HG03060 (cell line): ENCODE results near the gene ABCB4.
A peak's percentile ranks its signal among the peaks of the same experiment; 100 is the strongest.
"Not testable (repeated sequence)": the region's sequence is repeated elsewhere in the genome, so short reads cannot be mapped to it uniquely, and the experiment has no call there.

Source experiments
- ATAC-seq: cut with Tn5 transposase; IDR thresholded peaks from one replicate; pipeline ENCODE4 v1.9.1; 2021; ENCODE audit warnings: low read depth, moderate number of reproducible peaks; ENCODE audit not compliant: unreplicated experiment

ABCB4 gene

GRCh38 chr7:87479951-87480350 is 4.5 kb upstream of the ABCB4 start:
- ATAC-seq, result no peak

- no peak for ATAC-seq
Measured at GRCh38 chr7:87476179-87476557, 688 bp upstream of the ABCB4 start.

DNA sequence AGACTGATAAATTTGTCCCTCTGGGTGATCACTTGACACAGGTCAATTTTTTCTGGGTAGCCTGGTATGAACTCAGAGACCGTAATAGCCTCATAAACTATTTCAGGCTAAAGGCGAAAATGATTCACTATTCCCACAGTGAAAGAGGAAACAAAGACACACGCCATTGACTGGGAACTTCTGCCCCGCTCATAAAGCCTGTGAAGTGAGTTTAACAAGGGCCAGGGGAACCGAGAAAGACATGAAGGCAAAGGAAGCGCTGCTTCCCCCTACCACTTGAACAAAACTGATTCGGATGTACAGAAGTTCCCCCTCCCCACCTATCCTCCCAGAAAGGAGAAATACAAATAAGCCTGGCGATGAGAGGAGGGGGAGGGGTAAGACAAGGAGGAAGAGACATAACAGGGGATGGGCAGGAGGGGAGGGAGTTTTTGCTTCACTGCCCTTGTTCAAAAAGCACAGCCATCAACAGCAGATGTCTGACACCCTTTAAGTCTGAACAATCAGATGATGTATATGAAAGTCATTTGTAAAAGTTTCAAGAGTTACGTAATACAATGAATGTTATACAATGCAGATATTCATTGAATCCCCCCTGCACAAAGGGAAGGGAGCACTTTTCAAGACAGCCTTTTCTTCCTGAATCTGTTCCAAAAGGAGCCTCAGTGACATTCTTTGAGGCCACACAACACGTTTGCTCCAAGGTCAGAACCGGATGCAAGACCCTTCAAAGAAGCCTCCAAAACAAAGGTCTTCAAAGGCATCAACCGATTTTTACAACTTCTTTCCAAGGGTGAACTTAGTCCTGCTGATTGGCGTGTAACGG is 734 bp downstream of the ABCB4 start:
- ATAC-seq, result peak; percentile 83

GRCh38 chr7:87473986-87474385 is 1.5 kb downstream of the ABCB4 start:
- ATAC-seq, result peak; percentile 6

DNA sequence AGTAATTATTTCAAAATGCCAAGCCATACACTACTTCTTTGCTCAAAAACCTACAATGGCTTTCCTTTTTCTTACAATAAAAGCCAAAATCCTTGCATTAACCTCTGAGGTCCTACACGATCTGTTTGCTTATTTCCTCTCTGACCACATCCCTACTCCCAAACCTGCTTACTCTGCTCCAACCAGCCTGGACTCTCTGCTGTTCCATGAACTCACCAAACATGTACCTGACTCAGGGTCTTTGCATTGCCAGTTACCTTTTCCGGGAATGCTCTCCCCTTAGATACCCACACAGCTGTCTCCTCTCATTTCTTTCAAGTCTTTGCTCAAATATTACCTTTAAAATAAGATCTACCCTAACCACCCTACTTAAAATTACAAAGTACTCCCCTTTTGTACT is 2.3 kb downstream of the ABCB4 start:
- ATAC-seq, result no peak

DNA sequence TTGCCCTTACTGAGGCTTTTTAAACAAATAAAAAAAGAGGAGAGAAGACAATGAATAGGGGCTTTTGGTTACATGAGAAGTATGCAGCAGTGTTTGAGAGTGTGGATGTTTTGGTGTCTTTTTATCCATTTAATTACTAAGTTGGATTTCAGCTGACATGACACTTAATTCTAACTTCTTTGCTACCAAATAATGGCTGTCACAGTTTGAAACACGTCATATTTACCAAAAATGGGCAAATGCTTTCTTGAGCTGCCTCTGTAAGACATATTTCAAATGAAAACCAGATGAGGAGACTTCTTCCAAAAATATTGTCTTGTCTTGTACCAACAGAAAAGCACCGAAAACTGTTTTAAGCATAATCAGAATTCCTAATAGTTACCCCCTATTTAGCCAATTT is 4.0 kb downstream of the ABCB4 start:
- no peak for ATAC-seq

DNA sequence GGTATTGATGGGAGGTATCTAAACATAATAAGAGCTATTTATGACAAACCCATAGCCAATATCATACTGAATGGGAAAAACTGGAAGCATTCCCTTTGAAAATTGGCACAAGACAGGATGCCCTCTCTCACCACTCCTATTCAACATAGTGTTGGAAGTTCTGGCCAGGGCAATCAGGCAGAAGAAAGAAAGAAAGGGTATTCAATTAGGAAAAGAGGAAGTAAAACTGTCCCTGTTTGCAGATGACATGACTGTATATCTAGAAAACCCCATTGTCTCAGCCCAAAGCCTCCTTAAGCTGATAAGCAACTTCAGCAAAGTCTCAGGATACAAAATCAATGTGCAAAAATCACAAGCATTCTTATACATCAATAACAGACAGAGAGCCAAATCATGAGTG is 6.3 kb downstream of the ABCB4 start:
- ATAC-seq, result not testable (repeated sequence)

GRCh38 chr7:87465534-87465880 is 10.0 kb downstream of the ABCB4 start:
- not testable (repeated sequence) for ATAC-seq

- not testable (repeated sequence) for ATAC-seq
Measured at GRCh38 chr7:87464830-87465533, 10.5 kb downstream of the ABCB4 start.

DNA sequence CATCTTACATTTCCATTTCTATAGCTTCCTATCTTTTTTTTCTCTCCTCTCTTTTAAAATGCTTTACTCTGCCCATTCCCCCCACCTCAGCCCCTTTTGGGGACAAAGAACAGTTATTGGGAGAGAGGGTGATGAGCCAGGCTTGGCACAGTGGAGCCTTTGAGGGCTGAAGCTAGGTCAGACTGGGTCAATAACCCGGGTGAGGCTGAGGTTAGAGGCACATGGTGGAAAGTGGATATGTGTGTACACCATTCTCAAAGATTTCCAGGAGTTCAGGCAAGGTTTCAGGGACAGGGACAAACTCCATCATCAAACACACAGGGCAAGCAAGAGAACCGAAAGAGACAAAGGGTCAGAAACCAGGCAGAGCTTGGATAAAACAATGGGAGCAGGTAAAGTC is 11.5 kb downstream of the ABCB4 start:
- no peak for ATAC-seq

- not testable (repeated sequence) for ATAC-seq
Measured at GRCh38 chr7:87460444-87460843, 15.0 kb downstream of the ABCB4 start.

GRCh38 chr7:87459941-87460340 is 15.5 kb downstream of the ABCB4 start:
- no peak for ATAC-seq

- ATAC-seq, result no peak
Measured at GRCh38 chr7:87458148-87458547, 17.3 kb downstream of the ABCB4 start.

GRCh38 chr7:87456247-87456646 is 19.2 kb downstream of the ABCB4 start:
- ATAC-seq, result no peak

- ATAC-seq, result no peak
Measured at GRCh38 chr7:87452279-87452678, 23.2 kb downstream of the ABCB4 start.

DNA sequence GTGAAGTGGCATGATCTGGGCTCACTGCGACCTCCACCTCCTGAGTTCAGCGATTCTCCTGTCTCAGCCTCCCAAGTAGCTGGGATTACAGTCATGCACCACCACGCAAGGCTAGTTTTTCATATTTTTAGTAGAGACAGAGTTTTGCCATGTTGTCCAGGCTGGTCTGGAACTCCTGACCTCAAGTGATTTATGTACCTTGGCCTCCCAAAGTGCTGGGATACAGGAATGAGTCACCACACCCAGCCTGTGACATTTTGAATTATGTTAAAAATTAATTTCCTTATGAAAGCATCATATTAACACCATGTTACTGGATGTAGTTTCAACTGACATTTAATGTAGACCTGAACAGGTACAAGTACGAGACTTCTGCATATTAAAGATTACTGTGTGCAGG is 24.3 kb downstream of the ABCB4 start:
- no peak for ATAC-seq

DNA sequence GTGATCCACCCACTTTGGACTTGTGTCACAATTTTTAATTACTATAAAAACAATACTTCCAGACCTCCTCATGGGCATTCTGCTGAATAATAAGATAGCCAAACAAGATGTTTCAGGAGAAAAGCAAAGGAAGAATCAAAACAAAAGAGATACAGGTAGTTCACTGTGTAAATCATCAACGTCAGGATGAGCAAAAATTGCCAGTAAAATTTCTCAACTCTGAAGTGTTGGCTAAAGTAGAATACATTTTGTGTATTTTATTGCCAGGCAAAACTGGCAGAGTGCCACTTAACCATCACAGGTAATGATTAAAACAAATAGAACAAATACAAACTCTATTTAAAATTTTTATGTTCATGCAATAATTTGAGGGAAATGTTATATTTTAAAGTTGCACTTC is 24.8 kb downstream of the ABCB4 start:
- no peak for ATAC-seq

GRCh38 chr7:87448388-87448787 is 27.1 kb downstream of the ABCB4 start:
- no peak for ATAC-seq

DNA sequence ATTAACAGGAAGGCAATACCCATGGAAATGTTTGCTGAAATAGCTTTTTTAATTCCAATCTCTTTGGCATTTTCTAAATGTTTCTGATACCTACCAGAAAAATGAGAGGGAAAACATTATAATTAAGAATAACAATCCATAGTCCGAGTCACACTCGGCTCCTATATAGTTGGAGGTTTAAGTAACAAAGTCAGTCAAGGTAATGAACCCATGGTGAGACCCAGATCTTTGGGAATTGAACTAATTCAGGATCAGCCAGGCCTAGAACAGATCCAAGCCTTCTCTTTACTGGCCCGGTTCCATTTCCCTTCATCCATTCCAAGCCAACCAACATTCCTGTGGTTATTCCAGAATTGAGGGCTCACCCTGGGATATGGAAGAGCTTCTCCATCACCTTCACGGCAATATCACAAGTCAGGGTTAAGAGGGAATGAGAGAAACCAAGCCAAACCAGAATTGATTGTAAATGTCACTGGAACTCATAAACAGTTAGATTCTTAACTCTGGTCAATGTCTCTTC is 28.3 kb downstream of the ABCB4 start:
- no peak for ATAC-seq

DNA sequence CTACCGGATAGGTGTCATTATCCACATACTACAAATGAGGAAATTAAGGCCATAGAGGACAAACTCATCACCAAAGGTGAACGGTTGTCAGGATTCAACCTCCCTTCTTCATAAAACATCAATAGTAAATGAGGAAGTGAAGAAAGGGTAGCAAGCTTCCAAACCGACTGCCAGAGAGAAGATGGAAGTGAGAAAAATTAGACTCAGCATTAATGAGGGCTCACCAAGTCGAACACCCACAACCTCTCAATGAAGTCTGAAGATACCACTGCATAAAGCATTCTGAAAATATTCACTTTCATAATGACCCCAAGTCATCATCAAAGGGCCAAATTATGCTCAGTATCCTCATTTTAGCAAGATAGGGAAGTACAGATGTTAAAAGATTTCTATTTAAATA is 29.6 kb downstream of the ABCB4 start:
- ATAC-seq, result peak; percentile 95

DNA sequence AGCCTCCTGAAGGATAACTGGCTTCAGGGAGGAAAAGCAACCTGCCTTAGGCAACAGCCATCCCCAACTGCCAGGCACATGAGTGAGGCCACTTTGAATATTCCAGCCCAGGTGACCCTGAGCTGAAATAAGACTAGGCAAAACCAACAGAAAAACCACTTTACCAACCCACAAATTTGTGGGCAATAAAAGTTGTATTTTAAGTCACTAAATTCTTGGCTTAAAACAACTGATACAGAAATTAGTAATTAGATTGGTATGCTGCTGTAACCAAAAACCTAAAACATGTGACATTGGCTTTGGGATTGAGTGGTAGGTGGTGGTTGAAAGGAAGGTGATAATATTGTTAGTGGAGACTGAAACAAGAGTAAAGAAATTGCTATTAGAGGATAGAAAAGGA is 39.9 kb downstream of the ABCB4 start:
- no peak for ATAC-seq

GRCh38 chr7:87432536-87432935 is 42.9 kb downstream of the ABCB4 start:
- ATAC-seq, result no peak
